Measurements from ENCODE around the gene CLRN2. TPM values are rescaled to one million over a fixed set of nuclear protein-coding genes. Genes with fewer than 3 reads are reported as not detected.

Gene CLRN2
- not detected in 2 replicates for total RNA-seq

GRCh38 chr4:17514865-17515264 is at the start of gene CLRN2:
CLRN2 (plus strand) TSS chr4:17515165; CDS start chr4:17515267, 102 bp downstream.

GRCh38 chr4:17511950-17512795 is 2.8 kb upstream of the CLRN2 start, which contains the start of gene QDPR:
QDPR (minus strand) TSS chr4:17512090; CDS start chr4:17512054, 36 bp downstream.

Other genes with a start within 250 kb of the CLRN2 start
- 14.9 and 18.4 TPM in 2 replicates for gene QDPR, start 3.1 kb upstream of the CLRN2 start, total RNA-seq
- 78.9 and 83.8 TPM in 2 replicates for gene LAP3, start 62.0 kb downstream of the CLRN2 start, total RNA-seq
- gene MED28, start 99.5 kb downstream of the CLRN2 start, total RNA-seq = 10.5 and 11.8 TPM in 2 replicates

Measured in smooth muscle cell of the pulmonary artery (primary cell).